Caco-2 (cell line): ENCODE results near the gene RBBP4. TPM values are rescaled to one million over a fixed set of nuclear protein-coding genes. Genes with fewer than 3 reads are reported as not detected.

Experiments
- BruUV-seq: library from RNA; stranded (reverse); fragments of 400-500 nt; replicated peaks from 2 replicates; lab custom pipeline; 2021; lab: Mats Ljungman, UMichigan
- CTCF ChIA-PET: fragments of 300-600 bp; sonication (Branson Sonifier 250); formaldehyde crosslinking; loops from one replicate; lab custom pipeline; 2022; ENCODE audit warnings: antibody characterized with exemption; lab: Charles Lee
- POLR2A ChIA-PET: fragments of 300-600 bp; sonication (Branson Sonifier 250); formaldehyde crosslinking; loops from one replicate; lab custom pipeline; 2022; ENCODE audit warnings: antibody characterized with exemption; lab: Charles Lee
- DNase-seq, 2 experiments: peaks; one replicate each; pipeline versions ENCODE4 v3.0.0 to v3.0.0-alpha.2; 2020 to 2022
- H3K27me3 ChIP-seq: replicated peaks from 2 replicates; pipeline ENCODE4 v1.6.0; 2011; ENCODE audit warnings: low read length; ENCODE audit not compliant: control insufficient read depth, insufficient read depth
- H3K36me3 ChIP-seq: 2 replicates; pipeline ENCODE4 v1.5.1; 2011; ENCODE audit warnings: low read length; ENCODE audit not compliant: control insufficient read depth, insufficient read depth
- H3K4me1 ChIP-seq: fragments of 250-450 bp; sonication (Bioruptor Pico); 2 replicates; pipeline ENCODE4 v1.5.1; 2020; ENCODE audit warnings: mild to moderate bottlenecking
- H3K4me3 ChIP-seq: 2 replicates; pipeline ENCODE4 v1.5.1; 2011; ENCODE audit warnings: low read depth, mild to moderate bottlenecking, control low read depth, low read length
- H3K9me3 ChIP-seq: fragments of 250-450 bp; sonication (Bioruptor Pico); 2 replicates; pipeline ENCODE4 v1.5.1; 2020; ENCODE audit warnings: mild to moderate bottlenecking, moderate library complexity
- H3K27ac Mint-ChIP-seq: one replicate; pipeline ENCODE4 v1.8.0; 2022; ENCODE audit warnings: mixed read lengths; ENCODE audit not compliant: unreplicated experiment
- H3K27me3 Mint-ChIP-seq: one replicate; pipeline ENCODE4 v1.8.0; 2022; ENCODE audit warnings: mixed read lengths; ENCODE audit not compliant: insufficient read depth, unreplicated experiment
- H3K36me3 Mint-ChIP-seq: one replicate; pipeline ENCODE4 v1.8.0; 2022; ENCODE audit warnings: mild to moderate bottlenecking, mixed read lengths; ENCODE audit not compliant: insufficient read depth, unreplicated experiment
- H3K4me1 Mint-ChIP-seq: one replicate; pipeline ENCODE4 v1.8.0; 2022; ENCODE audit warnings: low read depth, mixed read lengths; ENCODE audit not compliant: unreplicated experiment
- H3K4me3 Mint-ChIP-seq: one replicate; pipeline ENCODE4 v1.8.0; 2022; ENCODE audit warnings: mild to moderate bottlenecking, moderate library complexity, mixed read lengths; ENCODE audit not compliant: unreplicated experiment
- H3K9me3 Mint-ChIP-seq: one replicate; pipeline ENCODE4 v1.8.0; 2022; ENCODE audit warnings: mixed read lengths; ENCODE audit not compliant: unreplicated experiment
- intact Hi-C: fragments of 100-400 bp; cut with micrococcal nuclease; formaldehyde crosslinking; loops from one replicate; pipeline ENCODE4 v1.10.0; 2022; ENCODE audit not compliant: unreplicated experiment
- total RNA-seq: library from RNA; stranded (reverse); gene quantifications from 2 replicates; pipeline ENCODE4 v1.2.3, GENCODE V29; 2022
- TF ChIP-seq, protein P1 (sequence below), 2 experiments: fragments of 200-600 bp in 1 of 2; IDR thresholded peaks; 1 replicate in 1 of 2; 2 replicates in 1 of 2; pipeline versions ENCODE4 v1.5.1 to v1.8.0; 2011 to 2022; ENCODE audit warnings: antibody characterized with exemption in 1 of 2, control low read depth in 1 of 2, inconsistent platforms in 1 of 2, low read depth in 1 of 2, low read length in 1 of 2, mild to moderate bottlenecking in 1 of 2, moderate library complexity in 1 of 2; ENCODE audit not compliant: insufficient read depth in 1 of 2, severe bottlenecking in 1 of 2, unreplicated experiment in 1 of 2

The RBBP4 gene
- total RNA-seq, 1 experiment from 2014 or later, result 179 TPM

DNA sequence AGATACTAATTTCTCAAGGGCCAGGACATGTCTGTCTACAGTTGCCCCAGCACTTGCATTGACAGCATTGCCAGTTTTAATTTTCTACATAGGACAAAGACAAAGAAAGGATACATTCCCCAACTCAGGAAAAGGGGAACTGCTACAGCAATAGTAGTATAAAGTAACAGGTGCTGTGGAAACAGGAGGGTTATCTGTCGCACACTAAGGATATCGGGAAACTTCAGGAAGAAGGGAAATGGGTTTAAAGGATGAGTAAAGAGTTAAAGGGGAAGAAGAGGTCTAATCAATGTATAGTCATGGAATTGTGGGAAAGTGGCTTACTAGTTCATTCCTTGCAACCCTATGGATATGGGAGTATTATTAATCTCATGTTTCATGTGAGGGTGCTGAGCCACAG, 35.4 kb downstream of the RBBP4 start:
- BruUV-seq, result no TSS peak
- H3K27me3 Mint-ChIP-seq, result no peaks in the 10 kb centered on the region
- intact Hi-C loops, result no loop called here
- no peak for DNase-seq
- peaks cover 29% of the 10 kb centered on the region for H3K36me3 Mint-ChIP-seq
- no peak overlapping the region for H3K27ac Mint-ChIP-seq
- TF ChIP-seq, protein P1, sequence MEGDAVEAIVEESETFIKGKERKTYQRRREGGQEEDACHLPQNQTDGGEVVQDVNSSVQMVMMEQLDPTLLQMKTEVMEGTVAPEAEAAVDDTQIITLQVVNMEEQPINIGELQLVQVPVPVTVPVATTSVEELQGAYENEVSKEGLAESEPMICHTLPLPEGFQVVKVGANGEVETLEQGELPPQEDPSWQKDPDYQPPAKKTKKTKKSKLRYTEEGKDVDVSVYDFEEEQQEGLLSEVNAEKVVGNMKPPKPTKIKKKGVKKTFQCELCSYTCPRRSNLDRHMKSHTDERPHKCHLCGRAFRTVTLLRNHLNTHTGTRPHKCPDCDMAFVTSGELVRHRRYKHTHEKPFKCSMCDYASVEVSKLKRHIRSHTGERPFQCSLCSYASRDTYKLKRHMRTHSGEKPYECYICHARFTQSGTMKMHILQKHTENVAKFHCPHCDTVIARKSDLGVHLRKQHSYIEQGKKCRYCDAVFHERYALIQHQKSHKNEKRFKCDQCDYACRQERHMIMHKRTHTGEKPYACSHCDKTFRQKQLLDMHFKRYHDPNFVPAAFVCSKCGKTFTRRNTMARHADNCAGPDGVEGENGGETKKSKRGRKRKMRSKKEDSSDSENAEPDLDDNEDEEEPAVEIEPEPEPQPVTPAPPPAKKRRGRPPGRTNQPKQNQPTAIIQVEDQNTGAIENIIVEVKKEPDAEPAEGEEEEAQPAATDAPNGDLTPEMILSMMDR (IDR thresholded peaks at IDR 0.05; ENCODE audit: insufficient read depth in 1 of 2, low read depth in 1 of 2, low read length in 1 of 2, severe bottlenecking in 1 of 2, unreplicated experiment in 1 of 2), result no peak
- Histone ChIP-seq H3K27me3 (no peaks in the 10 kb centered on the region), H3K36me3 (no peaks in the 10 kb centered on the region), H3K9me3 (no peaks in the 10 kb centered on the region), H3K4me3 (no peak overlapping the region), H3K4me1 (no peaks in the 10 kb centered on the region)
- H3K9me3 Mint-ChIP-seq, result no peaks in the 10 kb centered on the region
- ChIA-PET CTCF (no interaction called here), POLR2A (no interaction called here)
- peaks cover 6% of the 10 kb centered on the region for H3K4me1 Mint-ChIP-seq
- no peak overlapping the region for H3K4me3 Mint-ChIP-seq

DNA sequence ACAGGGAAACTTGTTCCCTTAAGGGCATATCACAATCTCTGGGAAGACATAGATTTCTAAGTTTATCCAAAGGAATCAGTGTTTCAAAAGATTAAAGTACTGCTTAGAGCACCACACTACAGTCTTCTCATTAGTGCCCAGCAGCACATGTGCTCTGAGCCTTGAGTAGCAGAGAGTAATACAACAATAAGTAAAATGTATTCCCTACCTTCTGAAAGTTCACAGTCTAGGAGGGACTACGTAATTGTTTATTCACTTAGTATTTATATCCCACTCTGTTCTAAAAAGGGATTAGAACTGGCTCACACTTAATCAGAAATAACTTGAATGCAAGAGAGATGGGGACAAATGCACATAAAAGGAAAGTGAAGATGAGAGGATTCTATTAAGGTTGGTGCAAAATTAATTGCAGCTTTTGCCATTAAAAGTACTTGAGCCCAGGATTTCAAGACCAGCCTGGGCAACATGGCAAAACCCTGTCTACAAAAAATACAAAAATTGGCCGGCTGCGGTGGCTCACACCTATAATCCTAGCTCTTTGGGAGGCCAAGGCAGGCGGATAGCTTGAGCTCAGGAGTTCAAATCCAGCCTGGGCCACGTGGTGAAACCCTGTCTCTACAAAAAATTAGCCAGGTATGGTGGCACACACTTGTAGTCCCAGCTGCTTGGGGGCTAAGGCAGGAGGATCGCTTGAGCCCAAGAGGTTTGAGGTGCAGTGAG, 42.6 kb downstream of the RBBP4 start:
- ChIA-PET CTCF (no interaction called here), POLR2A (no interaction called here)
- no peak overlapping the region for H3K27ac Mint-ChIP-seq

DNA sequence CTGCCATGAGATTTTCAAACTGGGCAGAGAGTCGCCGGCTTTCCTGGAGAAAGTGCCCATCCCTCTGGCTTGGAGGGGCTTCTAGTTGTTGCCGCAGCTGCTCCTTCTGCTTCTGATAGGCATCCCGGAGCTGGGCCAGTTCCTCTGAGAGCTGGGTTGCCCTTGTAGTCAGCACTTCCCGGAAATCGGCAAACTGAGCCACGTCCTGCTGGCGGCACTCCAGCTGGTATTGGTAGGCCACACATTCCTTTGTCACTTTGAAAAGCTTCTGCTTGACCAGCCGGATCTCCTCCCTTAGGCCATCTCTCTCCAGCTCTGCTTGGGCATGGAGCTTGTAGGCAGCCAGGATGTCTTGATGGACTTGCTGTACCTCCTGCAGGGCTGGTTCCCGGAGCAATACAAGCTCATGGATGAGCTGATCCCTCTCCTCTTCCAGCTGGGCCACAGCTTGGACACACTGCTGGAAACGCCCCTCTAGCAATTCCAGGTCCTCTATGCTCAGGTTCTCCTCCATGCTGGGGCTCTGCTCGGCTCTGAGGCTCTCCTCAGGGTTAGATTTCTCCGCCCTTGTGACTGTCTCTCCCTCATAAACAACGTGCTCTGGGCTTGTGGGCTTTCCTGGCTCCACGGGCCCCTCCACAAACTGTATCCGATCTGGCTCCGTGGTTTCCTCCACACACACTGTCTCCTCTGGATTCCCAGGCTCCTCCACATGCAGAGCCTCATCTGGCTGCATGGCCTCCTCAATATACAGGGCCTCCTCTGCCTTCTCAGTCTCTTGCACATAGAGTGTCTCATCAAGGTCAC, 44.3 kb downstream of the RBBP4 start:
- H3K27ac Mint-ChIP-seq, result no peak overlapping the region
- intact Hi-C loops, result no loop called here
- Histone ChIP-seq H3K4me3 (no peak overlapping the region), H3K36me3 (no peaks in the 10 kb centered on the region), H3K9me3 (no peaks in the 10 kb centered on the region), H3K4me1 (no peaks in the 10 kb centered on the region), H3K27me3 (no peaks in the 10 kb centered on the region)
- H3K4me1 Mint-ChIP-seq, result no peaks in the 10 kb centered on the region
- TF ChIP-seq, protein P1 (IDR thresholded peaks at IDR 0.05; ENCODE audit: insufficient read depth in 1 of 2, low read depth in 1 of 2, low read length in 1 of 2, severe bottlenecking in 1 of 2, unreplicated experiment in 1 of 2), result no peak
- DNase-seq, result no peak
- ChIA-PET CTCF (interaction anchor here (0.5 to 0.6 kb wide), 2 partner anchors 147 to 175 kb away, joined by 5 to 6 read pairs; no protein-coding TSS in a partner anchor), POLR2A (no interaction called here)
- no peaks in the 10 kb centered on the region for H3K27me3 Mint-ChIP-seq
- no peak overlapping the region for H3K4me3 Mint-ChIP-seq
- no peaks in the 10 kb centered on the region for H3K36me3 Mint-ChIP-seq
- BruUV-seq, result no TSS peak
- no peaks in the 10 kb centered on the region for H3K9me3 Mint-ChIP-seq

More for the DNA sequence above, 42.6 kb downstream of the RBBP4 start:
- no peak overlapping the region for H3K4me3 ChIP-seq
- no peaks in the 10 kb centered on the region for H3K36me3 ChIP-seq
- H3K27me3 Mint-ChIP-seq, result no peaks in the 10 kb centered on the region
- H3K9me3 Mint-ChIP-seq, result no peaks in the 10 kb centered on the region
- no peaks in the 10 kb centered on the region for H3K9me3 ChIP-seq
- intact Hi-C loops, result no loop called here
- no peaks in the 10 kb centered on the region for H3K36me3 Mint-ChIP-seq
- no peaks in the 10 kb centered on the region for H3K4me1 ChIP-seq
- no peak for DNase-seq
- BruUV-seq, result no TSS peak
- H3K4me1 Mint-ChIP-seq, result no peaks in the 10 kb centered on the region
- no peaks in the 10 kb centered on the region for H3K27me3 ChIP-seq
- no peak overlapping the region for H3K4me3 Mint-ChIP-seq
- TF ChIP-seq, protein P1 (IDR thresholded peaks at IDR 0.05; ENCODE audit: insufficient read depth in 1 of 2, low read depth in 1 of 2, low read length in 1 of 2, severe bottlenecking in 1 of 2, unreplicated experiment in 1 of 2), result no peak
